Activated CD4-positive, alpha-beta T cell treated with anti-CD3 and anti-CD28 coated beads, Interleukin-2, amount 50 U/mL, for 48 hours (primary cell): ENCODE measurements around the gene RAB17.

ENCODE experiments used
- DNase-seq, 2 experiments: peaks; one replicate each; pipeline ENCODE4 v3.0.0-alpha.2; 2020

RAB17 gene

GRCh38 chr2:237556773-237557632 is 33.5 kb downstream of the RAB17 start:
- peak; percentile 52 to 63 for DNase-seq

DNA sequence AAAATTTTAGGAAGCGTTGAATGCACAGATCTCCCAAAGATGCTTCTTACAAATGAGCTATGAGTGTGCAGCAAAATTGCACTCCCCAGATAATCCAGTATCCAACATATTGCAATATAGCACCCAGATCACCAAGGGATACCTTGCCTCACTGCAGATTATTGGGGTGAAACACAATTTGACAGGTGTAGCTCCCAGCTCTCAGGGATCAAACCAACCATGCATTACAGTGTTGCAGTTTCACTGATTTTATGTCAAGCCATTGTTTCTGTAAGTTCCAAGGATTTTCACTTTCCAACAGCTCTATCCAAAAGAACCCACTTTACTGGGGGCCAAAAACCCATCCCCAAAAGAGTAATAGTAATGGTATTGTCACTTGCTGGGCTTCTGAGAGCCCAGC is 35.0 kb downstream of the RAB17 start:
- DNase-seq = no peak

DNA sequence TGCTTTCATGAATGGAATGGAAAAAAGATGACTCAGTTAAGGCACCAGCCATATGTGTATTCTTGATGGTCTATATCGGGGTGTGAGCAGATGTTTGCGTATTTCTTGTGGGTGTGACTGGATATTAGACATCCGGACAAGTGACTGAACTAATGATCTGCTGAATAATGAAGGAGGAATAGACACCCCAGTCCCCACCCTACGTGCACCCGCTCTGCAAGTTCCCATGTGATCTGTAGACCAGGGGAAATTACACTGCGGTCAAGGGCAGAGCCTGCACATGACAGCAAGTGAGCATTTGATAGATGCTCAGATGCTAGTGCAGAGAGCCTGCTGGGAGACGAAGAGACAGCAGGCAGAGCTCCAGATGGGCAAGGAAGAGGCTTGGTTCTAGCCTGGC is 36.6 kb downstream of the RAB17 start:
- no peak for DNase-seq

DNA sequence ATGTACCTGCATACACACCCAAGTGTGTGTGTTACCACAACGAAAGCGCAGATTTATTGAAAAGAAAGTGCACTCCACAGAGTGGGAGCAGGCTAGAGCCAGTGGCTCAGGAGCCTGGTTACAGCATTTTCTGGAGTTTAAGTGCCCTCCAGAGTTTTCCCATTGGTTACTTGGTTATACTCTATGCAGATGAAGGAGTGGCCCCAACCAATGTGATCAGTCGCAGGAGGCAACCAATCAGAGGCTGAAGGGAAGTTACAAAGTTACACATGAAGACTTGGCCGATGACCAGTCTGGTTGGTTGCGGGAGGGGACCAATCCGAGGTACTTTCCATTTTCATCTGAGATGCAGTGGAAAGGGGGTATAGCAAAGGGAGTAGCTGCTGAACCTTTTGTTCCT is 37.6 kb downstream of the RAB17 start:
- no peak for DNase-seq

- no peak for DNase-seq
Measured at GRCh38 chr2:237551071-237551574, 39.4 kb downstream of the RAB17 start.

- no peak for DNase-seq
Measured at GRCh38 chr2:237549643-237550415, 40.7 kb downstream of the RAB17 start.

DNA sequence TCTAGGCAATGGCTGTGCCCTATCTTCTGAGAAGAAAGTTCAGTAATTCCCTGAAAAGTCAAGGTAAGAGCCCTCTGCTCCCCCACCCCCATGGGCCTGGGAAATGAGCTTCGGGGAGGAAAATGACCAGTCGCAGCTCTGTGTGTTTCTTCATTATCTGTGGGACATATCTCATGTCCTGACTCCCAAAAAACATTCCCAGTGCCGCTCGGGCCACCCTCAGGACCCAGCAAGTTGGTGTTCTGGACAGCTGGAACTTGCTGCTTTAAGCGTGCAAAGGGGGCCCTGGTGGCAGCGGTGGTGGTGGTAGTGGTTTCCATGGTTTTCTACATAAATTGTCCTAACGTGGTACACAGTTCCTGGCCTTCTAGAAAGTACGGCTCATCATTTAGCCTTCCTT is 41.3 kb downstream of the RAB17 start:
- DNase-seq = no peak

- DNase-seq = no peak
Measured at GRCh38 chr2:237547841-237548416, 42.6 kb downstream of the RAB17 start.

DNA sequence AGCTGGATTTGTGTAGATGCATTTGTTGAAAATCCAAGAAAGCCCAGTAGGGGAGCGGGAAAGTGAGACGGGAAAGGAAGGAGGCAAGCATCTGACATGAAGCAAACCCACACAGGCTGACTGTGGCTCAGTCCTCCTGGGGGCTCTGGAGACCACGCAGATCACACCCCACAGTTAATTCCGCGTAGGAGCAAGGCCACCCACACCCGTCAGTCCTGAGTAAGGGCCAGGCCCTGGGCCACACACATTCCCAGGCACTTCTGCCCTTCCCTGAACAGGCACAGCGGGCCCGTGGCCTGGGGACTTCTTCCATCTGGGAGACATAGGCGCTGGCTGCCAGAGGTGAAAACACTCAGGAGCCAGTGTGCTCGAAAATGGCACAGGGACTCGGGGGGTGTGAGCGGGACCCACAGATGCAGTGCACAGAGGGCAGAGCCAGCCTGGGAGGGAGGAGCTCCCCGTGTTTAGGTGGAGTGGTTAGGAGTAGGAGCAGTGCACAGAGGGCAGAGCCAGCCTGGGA is 43.6 kb downstream of the RAB17 start:
- DNase-seq = no peak

DNA sequence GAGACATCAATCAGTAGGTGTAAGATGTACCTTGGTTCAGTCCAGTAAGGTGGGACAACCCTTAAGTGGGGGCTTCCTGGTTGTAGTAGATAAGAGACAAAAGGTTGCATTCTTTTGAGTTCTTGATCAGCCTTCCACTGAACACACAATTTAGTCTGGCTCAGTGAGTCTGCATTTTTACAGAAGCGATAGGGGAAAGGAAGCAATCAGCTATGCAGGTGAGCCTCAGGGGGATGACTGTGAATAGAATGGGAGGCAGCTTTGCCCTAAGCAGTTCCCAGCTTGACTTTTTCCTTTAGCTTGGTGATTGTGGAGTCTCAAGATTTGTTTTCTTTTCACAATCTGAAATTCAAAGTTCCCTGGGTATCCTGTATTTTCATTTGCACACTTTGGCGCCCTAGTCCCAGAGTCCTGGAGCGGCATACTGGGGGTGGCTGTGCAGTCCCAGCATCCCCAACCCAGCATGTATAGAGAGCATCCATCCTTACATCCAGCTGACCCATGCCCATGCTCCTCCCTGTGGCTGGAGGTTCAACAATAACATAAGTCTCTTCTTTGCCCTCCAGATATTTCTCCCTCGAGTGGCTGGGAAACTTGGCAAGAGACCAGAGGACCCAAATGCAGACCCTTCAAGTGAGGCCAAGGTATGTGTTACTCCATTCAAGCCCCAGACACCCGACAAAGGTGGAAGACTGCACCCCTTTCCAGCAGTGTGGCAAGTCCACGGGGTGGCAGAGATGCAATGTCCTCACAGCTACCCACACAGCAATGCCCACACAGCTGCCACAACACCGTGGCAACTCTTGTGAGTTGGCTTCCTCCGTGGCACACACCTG is 44.3 kb downstream of the RAB17 start:
- no peak for DNase-seq

GRCh38 chr2:237542001-237542704 is 48.4 kb downstream of the RAB17 start:
- no peak for DNase-seq

- DNase-seq = no peak
Measured at GRCh38 chr2:237541243-237541642, 49.3 kb downstream of the RAB17 start.

- no peak for DNase-seq
Measured at GRCh38 chr2:237540823-237541222, 49.7 kb downstream of the RAB17 start.

DNA sequence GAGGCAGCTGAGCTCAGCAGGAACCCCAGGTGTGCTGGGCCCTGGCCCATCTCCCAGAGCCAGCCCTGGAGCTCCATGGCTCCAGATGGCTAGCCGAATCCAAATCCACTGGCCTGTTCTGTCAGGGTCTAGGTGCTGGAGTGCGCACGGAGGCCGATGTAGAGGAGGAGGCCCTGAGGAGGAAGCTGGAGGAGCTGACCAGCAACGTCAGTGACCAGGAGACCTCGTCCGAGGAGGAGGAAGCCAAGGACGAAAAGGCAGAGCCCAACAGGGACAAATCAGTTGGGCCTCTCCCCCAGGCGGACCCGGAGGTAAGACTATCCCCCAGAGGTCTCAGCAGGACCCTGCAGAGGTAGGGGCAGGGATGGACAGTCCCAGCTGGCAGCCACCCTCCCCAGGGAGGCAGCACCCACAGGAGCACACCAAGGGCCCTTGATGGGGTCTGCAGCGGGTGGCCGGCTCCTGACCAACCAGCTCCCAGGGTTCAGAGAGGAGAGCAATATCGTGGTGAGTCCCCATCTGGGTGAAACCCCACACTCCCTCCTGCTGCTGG is 50.2 kb downstream of the RAB17 start:
- no peak for DNase-seq

DNA sequence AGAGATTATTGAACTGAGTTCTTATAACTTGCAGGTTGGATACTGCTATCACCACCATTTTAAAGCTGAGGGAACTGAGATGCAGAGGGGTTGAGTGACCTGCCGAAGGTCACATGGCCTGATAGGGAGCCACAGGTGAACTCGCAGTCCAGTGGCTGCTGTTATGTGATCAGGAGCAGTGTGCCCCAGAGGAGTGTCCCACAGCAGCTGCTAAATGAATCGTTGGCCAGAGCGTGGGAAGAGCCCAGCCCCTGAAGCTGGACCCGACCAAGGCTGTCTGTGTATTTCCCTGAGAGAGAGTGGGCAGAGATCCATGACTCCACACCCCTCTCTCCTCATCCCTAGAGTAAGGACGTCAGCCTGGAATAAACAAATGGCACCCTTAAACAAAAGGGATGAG is 50.9 kb downstream of the RAB17 start:
- no peak for DNase-seq

GRCh38 chr2:237538901-237539300 is 51.6 kb downstream of the RAB17 start:
- no peak for DNase-seq

- DNase-seq = no peak
Measured at GRCh38 chr2:237538001-237538720, 52.4 kb downstream of the RAB17 start.

GRCh38 chr2:237536617-237537016 is 53.9 kb downstream of the RAB17 start:
- no peak for DNase-seq

DNA sequence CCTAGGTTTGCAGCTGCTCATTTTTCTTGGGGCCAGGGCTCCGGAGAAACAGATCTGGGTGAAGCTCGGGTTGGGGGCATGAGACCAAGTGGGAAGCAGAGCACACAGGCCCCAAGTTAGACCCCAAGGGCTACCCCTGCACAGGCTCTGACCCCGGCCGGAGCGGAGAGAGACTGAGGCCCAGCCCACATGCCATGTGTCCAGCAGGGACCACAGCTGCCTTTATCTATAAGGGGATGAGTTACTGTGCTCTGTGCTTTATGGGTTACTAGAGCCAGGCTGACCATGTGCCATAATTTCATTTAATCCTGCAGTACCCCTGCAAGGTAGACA is 54.5 kb downstream of the RAB17 start:
- no peak for DNase-seq

DNA sequence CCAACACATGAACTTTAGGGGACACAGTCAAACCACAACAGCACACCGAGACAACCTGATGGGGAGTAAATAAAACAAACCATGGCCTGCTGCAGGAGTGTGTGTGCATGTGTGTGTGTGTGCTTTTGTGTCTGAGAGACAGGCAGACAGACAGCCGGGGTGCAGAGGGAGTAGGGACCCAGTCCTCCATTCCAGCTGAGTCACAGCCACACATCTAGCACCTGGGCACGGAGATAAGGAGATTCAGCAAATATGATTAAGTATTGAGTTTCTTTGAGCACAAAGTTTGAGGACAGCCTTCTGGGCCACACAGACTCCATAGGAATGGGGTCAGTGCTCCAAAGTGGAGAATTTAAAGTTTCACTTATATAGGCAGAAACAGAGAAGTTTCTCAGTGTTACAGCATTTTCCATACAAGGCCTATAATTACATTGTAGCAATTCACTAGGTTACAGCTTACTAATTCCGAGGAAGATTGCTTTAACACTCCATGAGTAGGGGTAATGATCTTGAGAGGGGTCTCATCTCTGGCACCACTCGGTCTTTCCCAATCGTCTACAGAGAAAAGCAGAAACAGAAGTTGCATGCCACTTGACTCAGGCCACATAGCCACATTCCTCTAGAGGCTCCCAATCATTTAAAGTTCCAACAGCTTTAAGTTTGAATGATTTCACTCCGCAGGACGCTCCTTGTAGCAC is 55.0 kb downstream of the RAB17 start:
- no peak for DNase-seq
